Measurements from ENCODE around the gene ACADL. TPM values are rescaled to one million over a fixed set of nuclear protein-coding genes. Genes with fewer than 3 reads are reported as not detected.
A peak's percentile ranks its signal among the peaks of the same experiment; 100 is the strongest.

The ACADL gene
- total RNA-seq, 1 experiment from 2014 or later, result not detected

- Histone ChIP-seq H3K36me3 (replicated peaks; ENCODE audit: control insufficient read depth, insufficient read depth, low read length) (no peaks in the 10 kb centered on the region), H3K27me3 (ENCODE audit: control insufficient read depth, insufficient read depth, low read length) (no peaks in the 10 kb centered on the region), H3K4me3 (ENCODE audit: insufficient read depth, low read depth, low read length) (peak overlapping the region; percentile 86)
- no peak for DNase-seq
These were observed 55.6 kb downstream of the ACADL start for GRCh38 chr2:210169516-210170195.

GRCh38 chr2:210167227-210167626, 58.0 kb downstream of the ACADL start:
- no peak overlapping the region for H3K4me3 ChIP-seq (ENCODE audit: insufficient read depth, low read depth, low read length)
- no peak for DNase-seq
- H3K27me3 ChIP-seq (ENCODE audit: control insufficient read depth, insufficient read depth, low read length), result no peaks in the 10 kb centered on the region
- no peaks in the 10 kb centered on the region for H3K36me3 ChIP-seq (replicated peaks; ENCODE audit: control insufficient read depth, insufficient read depth, low read length)

- Histone ChIP-seq H3K36me3 (replicated peaks; ENCODE audit: control insufficient read depth, insufficient read depth, low read length) (no peaks in the 10 kb centered on the region), H3K4me3 (ENCODE audit: insufficient read depth, low read depth, low read length) (no peak overlapping the region), H3K27me3 (ENCODE audit: control insufficient read depth, insufficient read depth, low read length) (no peaks in the 10 kb centered on the region)
- DNase-seq, result no peak
These were observed 62.7 kb downstream of the ACADL start for GRCh38 chr2:210162466-210163124.

GRCh38 chr2:210159059-210159458, 66.2 kb downstream of the ACADL start:
- DNase-seq, result no peak
- Histone ChIP-seq H3K4me3 (ENCODE audit: insufficient read depth, low read depth, low read length) (no peak overlapping the region), H3K36me3 (replicated peaks; ENCODE audit: control insufficient read depth, insufficient read depth, low read length) (peaks cover 2% of the 10 kb centered on the region; the same call in 1 of the 2 replicates), H3K27me3 (ENCODE audit: control insufficient read depth, insufficient read depth, low read length) (no peaks in the 10 kb centered on the region)

GRCh38 chr2:210158236-210158635, 67.0 kb downstream of the ACADL start:
- H3K4me3 ChIP-seq (ENCODE audit: insufficient read depth, low read depth, low read length), result no peak overlapping the region

GRCh38 chr2:210157526-210157925, 67.7 kb downstream of the ACADL start:
- H3K36me3 ChIP-seq (replicated peaks; ENCODE audit: control insufficient read depth, insufficient read depth, low read length), result peaks cover 3% of the 10 kb centered on the region; the same call in 1 of the 2 replicates
- no peak for DNase-seq
- no peaks in the 10 kb centered on the region for H3K27me3 ChIP-seq (ENCODE audit: control insufficient read depth, insufficient read depth, low read length)
- H3K4me3 ChIP-seq (ENCODE audit: insufficient read depth, low read depth, low read length), result no peak overlapping the region

More at GRCh38 chr2:210158236-210158635, 67.0 kb downstream of the ACADL start:
- no peaks in the 10 kb centered on the region for H3K27me3 ChIP-seq (ENCODE audit: control insufficient read depth, insufficient read depth, low read length)
- no peak for DNase-seq
- peaks cover 3% of the 10 kb centered on the region; the same call in 1 of the 2 replicates for H3K36me3 ChIP-seq (replicated peaks; ENCODE audit: control insufficient read depth, insufficient read depth, low read length)

- Histone ChIP-seq H3K27me3 (ENCODE audit: control insufficient read depth, insufficient read depth, low read length) (no peaks in the 10 kb centered on the region), H3K36me3 (replicated peaks; ENCODE audit: control insufficient read depth, insufficient read depth, low read length) (no peaks in the 10 kb centered on the region; the same call in 1 of the 2 replicates), H3K4me3 (ENCODE audit: insufficient read depth, low read depth, low read length) (no peak overlapping the region)
- no peak for DNase-seq
These were observed 77.6 kb downstream of the ACADL start for GRCh38 chr2:210147614-210148013.

Other genes with a start within 250 kb of the ACADL start
- gene RPE, start 222.8 kb downstream of the ACADL start, total RNA-seq (2014; rRNA removed; shearing (Covaris generic)), result 51.3 and 51.5 TPM in 2 replicates
- 8.9 and 11.4 TPM in 2 replicates for gene KANSL1L, start 54.0 kb downstream of the ACADL start, total RNA-seq (2014; rRNA removed; shearing (Covaris generic))
- not detected in 2 replicates for gene MYL1, start 89.7 kb upstream of the ACADL start, total RNA-seq (2014; rRNA removed; shearing (Covaris generic))

Data from H7 (cell line).